Lung (tissue), 16 donors: ENCODE data around the gene SHH. TPM values are rescaled to one million over a fixed set of nuclear protein-coding genes. Genes with fewer than 3 reads are reported as not detected.

Experiments
- ATAC-seq: fragments of 200-7000 bp; cut with Tn5 transposase; one replicate; pipeline ENCODE4 v1.9.1; 2020; ENCODE audit warnings: moderate number of reproducible peaks; ENCODE audit not compliant: insufficient read depth, low FRiP score
- DNase-seq, 3 donors: peaks; one replicate each; pipeline ENCODE4 v3.0.0-alpha.2; 2013 to 2017
- H3K27ac ChIP-seq, 2 donors: one replicate each; pipeline ENCODE4 v1.5.1; 2013; ENCODE audit warnings: mild to moderate bottlenecking in 2 of 2, moderate library complexity in 2 of 2, control low read depth in 1 of 2, inconsistent platforms in 1 of 2, low read depth in 1 of 2, low read length in 1 of 2
- H3K27me3 ChIP-seq, 3 donors: one replicate each; pipeline ENCODE4 v1.5.1; 2013; ENCODE audit warnings: low read length in 2 of 3; ENCODE audit not compliant: control insufficient read depth in 3 of 3, insufficient read depth in 3 of 3
- H3K36me3 ChIP-seq, 4 donors: one replicate each; pipeline ENCODE4 v1.5.1; 2013; ENCODE audit warnings: low read length in 4 of 4, mild to moderate bottlenecking in 1 of 4, moderate library complexity in 1 of 4; ENCODE audit not compliant: control insufficient read depth in 4 of 4, insufficient read depth in 4 of 4
- H3K4me1 ChIP-seq, 5 donors: one replicate each; pipeline ENCODE4 v1.5.1; 2013; ENCODE audit warnings: low read length in 5 of 5, mild to moderate bottlenecking in 2 of 5, moderate library complexity in 1 of 5; ENCODE audit not compliant: control insufficient read depth in 5 of 5, insufficient read depth in 5 of 5
- H3K4me3 ChIP-seq: one replicate; pipeline ENCODE4 v1.5.1; 2013; ENCODE audit warnings: mild to moderate bottlenecking, control low read depth, moderate library complexity
- H3K9ac ChIP-seq, 2 donors: one replicate each; pipeline ENCODE4 v1.5.1; 2013; ENCODE audit warnings: low read length in 2 of 2, control low read depth in 1 of 2; ENCODE audit not compliant: insufficient read depth in 1 of 2
- H3K9me3 ChIP-seq, 4 donors: one replicate each; pipeline ENCODE4 v1.5.1; 2013; ENCODE audit warnings: low read length in 3 of 4, mild to moderate bottlenecking in 1 of 4, moderate library complexity in 1 of 4; ENCODE audit not compliant: control insufficient read depth in 4 of 4, insufficient read depth in 3 of 4
- WGBS, 2 donors: extraction: QIAGEN DNeasy Blood & Tissue Kit; methylation state at CpG; one replicate each; pipeline ENCODE4 v1.1.7; 2013; 5-methylcytosine and 5-hydroxymethylcytosine counted together
- long read RNA-seq, 5 donors: transcript quantifications; one replicate each; lab custom pipeline, GENCODE V29; 2026
- polyA plus RNA-seq, 2 donors: library from polyadenylated mRNA; stranded (reverse); fragments of 200-250 nt; gene quantifications; one replicate each; pipeline ENCODE4 v1.2.1, GENCODE V29; 2013
- total RNA-seq, 2 donors: library from RNA; depleted of rRNA in 1 of 2; stranded (reverse); fragments of >200 nt in 1 of 2; gene quantifications; one replicate each; pipeline ENCODE4 v1.2.1, GENCODE V29; 2014 to 2021
- TF ChIP-seq, protein P1 (sequence below): IDR thresholded peaks from 2 replicates; pipeline ENCODE4 v1.5.1; 2012; ENCODE audit warnings: mild to moderate bottlenecking; ENCODE audit errors: control extremely low read depth, extremely low read depth
- donor health status: control.
- donor health status: control.
- donor health status: Bipolar disorder and iron deficiency.
- donor health status: healthy.
- donor health status: DM: yes; HTN: yes; CAD: no.

The SHH gene
- total RNA-seq, result 1 to 10 TPM; 4.1 to 9.3 TPM
- 1 to 10 TPM; 1.5 to 4.7 TPM for polyA plus RNA-seq
- long read RNA-seq, donor 1, full-length matches to known transcripts, result 2 of 2 reads
- long read RNA-seq, donor 1, partial matches to known transcripts, result 0 of 2 reads
- long read RNA-seq, donor 1, other reads (novel, unspliced or antisense), result 0 of 2 reads
- long read RNA-seq, donor 2, partial matches to known transcripts, result 6 of 6 reads
- long read RNA-seq, donor 2, other reads (novel, unspliced or antisense), result 0 of 6 reads
- long read RNA-seq, donor 3, result 0 reads
- long read RNA-seq, donor 4, result 0 reads
- long read RNA-seq, donor 5, full-length matches to known transcripts, result 1 of 1 reads
- long read RNA-seq, donor 5, partial matches to known transcripts, result 0 of 1 reads
- long read RNA-seq, donor 5, other reads (novel, unspliced or antisense), result 0 of 1 reads

DNA sequence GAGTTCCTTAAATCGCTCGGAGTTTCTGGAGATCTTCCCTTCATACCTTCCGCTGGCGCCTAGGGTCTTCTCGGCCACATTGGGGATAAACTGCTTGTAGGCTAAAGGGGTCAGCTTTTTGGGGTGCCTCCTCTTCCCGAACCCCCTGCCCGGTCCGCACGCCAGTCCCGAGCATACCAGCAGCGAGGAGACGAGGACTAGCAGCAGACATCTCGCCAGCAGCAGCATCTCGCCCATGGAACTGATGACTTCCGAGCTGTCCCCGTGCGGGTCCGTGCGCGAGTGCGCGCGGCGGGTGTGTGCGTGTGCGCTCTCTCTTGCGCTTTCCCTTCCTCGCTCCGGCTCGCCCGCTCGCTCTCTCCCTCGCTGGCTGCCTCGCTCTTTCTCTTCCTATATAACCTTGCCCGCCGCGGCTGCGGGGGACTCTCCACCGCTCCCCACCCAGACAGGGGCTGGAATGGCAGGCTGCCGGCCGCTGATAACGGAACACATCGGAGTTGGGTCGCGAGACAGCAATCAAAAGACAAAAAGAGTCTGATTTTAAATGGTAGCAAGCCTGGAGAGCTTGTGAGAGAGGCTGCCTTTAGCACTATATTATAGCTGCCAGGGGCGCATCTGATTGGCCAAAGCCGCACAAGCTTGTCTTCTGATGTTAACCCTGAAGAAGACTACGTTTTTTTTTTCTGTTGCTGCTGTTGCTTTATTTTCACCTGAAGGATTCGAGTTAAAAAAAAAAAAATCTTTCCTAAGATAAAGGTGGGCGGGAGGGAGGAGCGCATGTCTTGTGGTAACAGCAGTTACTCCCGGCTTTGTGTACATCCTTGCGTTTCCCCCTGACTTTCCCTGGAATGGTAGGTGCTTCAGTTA, at the start of gene SHH:
Gene SHH (minus strand): TSS at position 569 of the 867 bp plus-strand sequence. CDS start 341 bp downstream, at position 228.
- WGBS, 2 donors, result 2% methylated on average over 53 of the region's 53 CpGs
- H3K4me3 ChIP-seq, result no peak within 1 kb of the TSS
- peaks cover 8 to 60% (median 52%) of the 10 kb centered on the region in 3 donors for H3K27me3 ChIP-seq
- no peaks in the 10 kb centered on the region for H3K36me3 ChIP-seq
- no peak within 1 kb of the TSS for H3K9ac ChIP-seq
- TF ChIP-seq, protein P1, sequence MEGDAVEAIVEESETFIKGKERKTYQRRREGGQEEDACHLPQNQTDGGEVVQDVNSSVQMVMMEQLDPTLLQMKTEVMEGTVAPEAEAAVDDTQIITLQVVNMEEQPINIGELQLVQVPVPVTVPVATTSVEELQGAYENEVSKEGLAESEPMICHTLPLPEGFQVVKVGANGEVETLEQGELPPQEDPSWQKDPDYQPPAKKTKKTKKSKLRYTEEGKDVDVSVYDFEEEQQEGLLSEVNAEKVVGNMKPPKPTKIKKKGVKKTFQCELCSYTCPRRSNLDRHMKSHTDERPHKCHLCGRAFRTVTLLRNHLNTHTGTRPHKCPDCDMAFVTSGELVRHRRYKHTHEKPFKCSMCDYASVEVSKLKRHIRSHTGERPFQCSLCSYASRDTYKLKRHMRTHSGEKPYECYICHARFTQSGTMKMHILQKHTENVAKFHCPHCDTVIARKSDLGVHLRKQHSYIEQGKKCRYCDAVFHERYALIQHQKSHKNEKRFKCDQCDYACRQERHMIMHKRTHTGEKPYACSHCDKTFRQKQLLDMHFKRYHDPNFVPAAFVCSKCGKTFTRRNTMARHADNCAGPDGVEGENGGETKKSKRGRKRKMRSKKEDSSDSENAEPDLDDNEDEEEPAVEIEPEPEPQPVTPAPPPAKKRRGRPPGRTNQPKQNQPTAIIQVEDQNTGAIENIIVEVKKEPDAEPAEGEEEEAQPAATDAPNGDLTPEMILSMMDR, result no peak
- H3K27ac ChIP-seq, result no peak within 1 kb of the TSS
- peaks cover 0 to 5% (median 0%) of the 10 kb centered on the region in 4 donors for H3K9me3 ChIP-seq
- DNase-seq (peak in 1 of 3 donors; percentile 30), ATAC-seq (no peak)
- H3K4me1 ChIP-seq, result peaks cover 0 to 30% (median 3%) of the 10 kb centered on the region in 5 donors

DNA sequence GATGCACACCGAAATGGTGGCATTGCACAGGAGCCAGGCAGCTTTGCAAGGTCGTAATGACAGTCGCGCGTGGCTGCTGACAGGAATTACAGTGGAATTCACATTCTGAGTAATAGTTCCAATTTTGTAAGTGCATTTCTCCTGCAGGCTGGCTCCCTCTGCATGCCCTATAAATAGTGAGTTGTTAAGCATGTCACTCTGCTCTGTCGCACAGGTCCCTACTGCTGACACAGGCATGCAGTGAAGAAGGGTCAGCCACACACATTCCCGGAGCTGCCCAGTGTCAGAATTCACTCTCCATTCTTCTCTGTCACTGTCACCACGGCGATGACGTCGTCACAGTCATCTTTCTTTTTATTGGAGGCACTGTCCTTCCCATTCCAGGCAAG, 49.2 kb upstream of the SHH start:
- Histone ChIP-seq H3K27me3 (no peaks in the 10 kb centered on the region), H3K9ac (no peak overlapping the region), H3K9me3 (peaks cover 0 to 3% (median 0%) of the 10 kb centered on the region in 4 donors), H3K27ac (peak overlapping the region in 1 of 2 donors; percentile 66), H3K4me1 (peaks cover 0 to 15% (median 12%) of the 10 kb centered on the region in 5 donors), H3K36me3 (no peaks in the 10 kb centered on the region), H3K4me3 (no peak overlapping the region)
- 54 to 60% methylated on average over 11 of the region's 11 CpGs for WGBS, 2 donors
- DNase-seq, result peak in 2 of 3 donors; percentile 5 to 13
- TF ChIP-seq, protein P1, result no peak
- no peak for ATAC-seq

DNA sequence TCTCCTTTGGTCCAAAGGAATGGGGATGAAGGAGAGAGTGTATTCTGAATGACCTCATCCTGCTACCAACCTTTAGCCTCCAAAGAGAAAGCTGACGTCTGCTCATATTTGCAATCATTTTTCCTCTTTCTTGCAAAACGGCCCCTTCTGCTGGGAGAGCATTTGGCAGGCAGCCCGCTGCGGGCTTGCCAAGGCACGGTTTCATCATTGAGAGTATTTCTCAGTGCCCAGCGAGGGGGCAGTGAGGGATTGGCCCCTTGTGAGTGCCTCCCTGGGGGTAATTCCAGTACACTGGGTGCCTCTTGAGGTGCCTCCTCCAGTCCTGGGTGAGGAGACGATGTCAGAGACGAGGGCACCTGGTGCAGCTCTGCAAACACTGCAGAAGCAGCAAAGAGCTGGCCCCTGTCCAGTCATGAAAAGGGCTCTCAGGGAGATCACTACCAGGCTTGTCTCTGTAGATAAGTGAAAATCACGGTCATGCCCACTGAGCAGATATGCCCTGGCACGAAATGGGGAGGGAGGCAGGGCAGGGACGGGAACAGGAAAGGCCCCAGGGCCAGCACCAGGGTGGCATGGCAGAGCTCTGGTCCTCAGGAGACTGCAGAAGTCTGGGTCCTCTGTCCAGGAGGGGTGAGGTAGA, 48.7 kb upstream of the SHH start:
- no peak overlapping the region for H3K9ac ChIP-seq
- WGBS, 2 donors, result 30 to 50% methylated on average over 11 of the region's 11 CpGs
- TF ChIP-seq, protein P1, result no peak
- peak overlapping the region in 1 of 2 donors; percentile 66 for H3K27ac ChIP-seq
- H3K36me3 ChIP-seq, result no peaks in the 10 kb centered on the region
- H3K4me1 ChIP-seq, result peaks cover 0 to 15% (median 12%) of the 10 kb centered on the region in 5 donors
- no peak overlapping the region for H3K4me3 ChIP-seq
- no peaks in the 10 kb centered on the region for H3K27me3 ChIP-seq
- H3K9me3 ChIP-seq, result peaks cover 0 to 3% (median 0%) of the 10 kb centered on the region in 4 donors
- peak; percentile 81 for ATAC-seq
- peak; percentile 85 to 93 (median 87) for DNase-seq
